Left lung (tissue), 14 donors: ENCODE results near the gene USP17L28. TPM values are rescaled to one million over a fixed set of nuclear protein-coding genes. Genes with fewer than 3 reads are reported as not detected.
"Not testable (repeated sequence)": the region's sequence is repeated elsewhere in the genome, so short reads cannot be mapped to it uniquely, and the experiment has no call there.

ENCODE experiments used
- ATAC-seq: fragments of 200-7000 bp; cut with Tn5 transposase; one replicate; pipeline ENCODE4 v1.9.1; 2020; ENCODE audit warnings: moderate library complexity
- DNase-seq, 4 donors: peaks; one replicate each; pipeline ENCODE4 v3.0.0-alpha.2; 2013 to 2020
- H3K27ac ChIP-seq, 2 donors: fragments of 200-600 bp; sonication (generic) in 1 of 2; one replicate each; pipeline versions ENCODE4 v1.5.0 to v1.8.0; 2020 to 2021
- H3K27me3 ChIP-seq, 2 donors: fragments of 200-600 bp; sonication (generic) in 1 of 2; one replicate each; pipeline versions ENCODE4 v1.5.0 to v1.8.0; 2020 to 2021
- H3K36me3 ChIP-seq, 2 donors: fragments of 200-600 bp; sonication (generic) in 1 of 2; one replicate each; pipeline versions ENCODE4 v1.5.0 to v1.8.0; 2020 to 2021
- H3K4me1 ChIP-seq, 2 donors: fragments of 200-600 bp; one replicate each; pipeline ENCODE4 v1.8.0; 2021
- H3K4me3 ChIP-seq, 2 donors: fragments of 200-600 bp; sonication (generic) in 1 of 2; one replicate each; pipeline versions ENCODE4 v1.5.0 to v1.8.0; 2020 to 2021; ENCODE audit warnings: mild to moderate bottlenecking in 1 of 2
- H3K9me3 ChIP-seq, 2 donors: fragments of 200-600 bp; sonication (generic) in 1 of 2; one replicate each; pipeline versions ENCODE4 v1.5.0 to v1.8.0; 2020 to 2021
- intact Hi-C, 2 donors: fragments of 100-400 bp; cut with DNase I; formaldehyde crosslinking; loops; one replicate each; pipeline versions ENCODE4 v1.11.2 to v1.14.2; 2022
- long read RNA-seq, 12 donors: library from polyadenylated mRNA in 2 of 12; unstranded in 2 of 12; transcript quantifications; one replicate each; pipeline ENCODE4 v2.0.0 and lab custom pipeline, GENCODE V29; 2019 to 2026
- polyA plus RNA-seq, 6 donors: library from polyadenylated mRNA; unstranded; fragments of 120-200 nt; gene quantifications; one replicate each; pipeline ENCODE4 v1.2.1, GENCODE V29; 2013; ENCODE audit not compliant: insufficient read length in 6 of 6
- total RNA-seq, 2 donors: library from RNA; stranded (reverse); fragmentation: NEBNext Ultra II Directional; extraction: Animal tissue kit (Norgen Biotek cat#: 25700); gene quantifications; one replicate each; pipeline ENCODE4 v1.2.1, GENCODE V29; 2021
- donor health status: DM: no; HTN: yes; CAD: no.
- donor health status: DM: no; HTN: no; CAD: no.

Gene USP17L28
- total RNA-seq (not detected), polyA plus RNA-seq (not detected)
- long read RNA-seq, donor 1, result 0 reads
- long read RNA-seq, donor 2, result 0 reads
- long read RNA-seq, donor 3, result 0 reads
- long read RNA-seq, donor 4, result 0 reads
- long read RNA-seq, donor 5, result 0 reads
- long read RNA-seq, donor 6, result 0 reads
- long read RNA-seq, donor 7, result 0 reads
- long read RNA-seq, donor 8, result 0 reads
- long read RNA-seq, donor 9, result 0 reads
- long read RNA-seq, donor 10, result 0 reads
- long read RNA-seq, donor 11, result 0 reads
- long read RNA-seq, donor 12, result 0 reads

GRCh38 chr4:9348593-9348992, at the start of gene USP17L28:
Gene USP17L28, plus strand, starts transcription at chr4:9348893. Its CDS starts 0 bp downstream, at chr4:9348893.
- H3K36me3 ChIP-seq, H3K9me3 ChIP-seq, DNase-seq, intact Hi-C loops, H3K4me3 ChIP-seq, H3K27me3 ChIP-seq, ATAC-seq, H3K4me1 ChIP-seq, H3K27ac ChIP-seq: not testable (repeated sequence)

GRCh38 chr4:9324191-9324590, 24.5 kb upstream of the USP17L28 start:
- H3K27me3 ChIP-seq, H3K27ac ChIP-seq, intact Hi-C loops, DNase-seq, H3K36me3 ChIP-seq, H3K4me1 ChIP-seq, H3K4me3 ChIP-seq, H3K9me3 ChIP-seq, ATAC-seq: not testable (repeated sequence)

DNA sequence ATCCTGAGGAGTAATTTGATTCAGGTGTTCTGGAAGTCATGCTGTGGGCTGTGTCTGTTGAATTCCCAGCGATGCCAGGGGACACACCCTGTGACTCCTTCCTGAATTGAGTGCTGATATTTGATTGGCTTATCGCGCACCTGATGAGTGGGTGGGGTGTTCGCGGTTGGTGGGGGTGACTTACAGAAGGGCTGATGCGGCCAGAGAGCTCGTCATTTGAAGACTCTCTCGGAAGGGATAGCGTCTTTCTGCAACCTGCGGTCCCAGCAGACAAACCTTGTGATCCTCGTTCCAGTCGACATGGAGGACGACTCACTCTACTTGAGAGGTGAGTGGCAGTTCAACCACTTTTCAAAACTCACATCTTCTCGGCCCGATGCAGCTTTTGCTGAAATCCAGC, 23.8 kb upstream of the USP17L28 start, which contains the start of gene USP17L24:
USP17L24 (plus strand) TSS at position 301 of the 400 bp plus-strand sequence; CDS start at position 301, 0 bp downstream.
- not testable (repeated sequence) for H3K4me1 ChIP-seq

GRCh38 chr4:9329611-9330010, 19.1 kb upstream of the USP17L28 start, which contains the start of gene USP17L25:
Gene USP17L25, plus strand, starts transcription at chr4:9329911. Its CDS starts 0 bp downstream, at chr4:9329911.
- H3K4me3 ChIP-seq, intact Hi-C loops, ATAC-seq, H3K36me3 ChIP-seq, H3K9me3 ChIP-seq, H3K27me3 ChIP-seq, DNase-seq, H3K27ac ChIP-seq, H3K4me1 ChIP-seq: not testable (repeated sequence)

More for the DNA sequence above, 23.8 kb upstream of the USP17L28 start, which contains the start of gene USP17L24:
- H3K9me3 ChIP-seq, ATAC-seq, DNase-seq, intact Hi-C loops, H3K4me3 ChIP-seq, H3K36me3 ChIP-seq, H3K27me3 ChIP-seq, H3K27ac ChIP-seq: not testable (repeated sequence)

GRCh38 chr4:9334358-9334757, 14.3 kb upstream of the USP17L28 start, which contains the start of gene USP17L26:
Gene USP17L26, plus strand, starts transcription at chr4:9334658. Its CDS starts 0 bp downstream, at chr4:9334658.
- H3K4me3 ChIP-seq, H3K27ac ChIP-seq, H3K4me1 ChIP-seq, H3K36me3 ChIP-seq, H3K27me3 ChIP-seq, ATAC-seq, intact Hi-C loops, DNase-seq, H3K9me3 ChIP-seq: not testable (repeated sequence)

DNA sequence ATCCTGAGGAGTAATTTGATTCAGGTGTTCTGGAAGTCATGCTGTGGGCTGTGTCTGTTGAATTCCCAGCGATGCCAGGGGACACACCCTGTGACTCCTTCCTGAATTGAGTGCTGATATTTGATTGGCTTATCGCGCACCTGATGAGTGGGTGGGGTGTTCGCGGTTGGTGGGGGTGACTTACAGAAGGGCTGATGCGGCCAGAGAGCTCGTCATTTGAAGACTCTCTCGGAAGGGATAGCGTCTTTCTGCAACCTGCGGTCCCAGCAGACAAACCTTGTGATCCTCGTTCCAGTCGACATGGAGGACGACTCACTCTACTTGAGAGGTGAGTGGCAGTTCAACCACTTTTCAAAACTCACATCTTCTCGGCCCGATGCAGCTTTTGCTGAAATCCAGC, 9.6 kb upstream of the USP17L28 start, which contains the start of gene USP17L5:
USP17L5 (plus strand) TSS at position 301 of the 400 bp plus-strand sequence; CDS start at position 301, 0 bp downstream.
- H3K27ac ChIP-seq, H3K36me3 ChIP-seq, H3K9me3 ChIP-seq, H3K27me3 ChIP-seq, ATAC-seq, intact Hi-C loops, DNase-seq, H3K4me3 ChIP-seq, H3K4me1 ChIP-seq: not testable (repeated sequence)

DNA sequence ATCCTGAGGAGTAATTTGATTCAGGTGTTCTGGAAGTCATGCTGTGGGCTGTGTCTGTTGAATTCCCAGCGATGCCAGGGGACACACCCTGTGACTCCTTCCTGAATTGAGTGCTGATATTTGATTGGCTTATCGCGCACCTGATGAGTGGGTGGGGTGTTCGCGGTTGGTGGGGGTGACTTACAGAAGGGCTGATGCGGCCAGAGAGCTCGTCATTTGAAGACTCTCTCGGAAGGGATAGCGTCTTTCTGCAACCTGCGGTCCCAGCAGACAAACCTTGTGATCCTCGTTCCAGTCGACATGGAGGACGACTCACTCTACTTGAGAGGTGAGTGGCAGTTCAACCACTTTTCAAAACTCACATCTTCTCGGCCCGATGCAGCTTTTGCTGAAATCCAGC, 4.8 kb upstream of the USP17L28 start, which contains the start of gene USP17L27:
USP17L27 (plus strand) TSS at position 301 of the 400 bp plus-strand sequence; CDS start at position 301, 0 bp downstream.
- intact Hi-C loops, H3K27me3 ChIP-seq, ATAC-seq, H3K36me3 ChIP-seq, H3K4me3 ChIP-seq, H3K9me3 ChIP-seq, H3K4me1 ChIP-seq, DNase-seq, H3K27ac ChIP-seq: not testable (repeated sequence)

- DNase-seq, result peak in 1 of 4 donors; percentile 90
- H3K27me3 ChIP-seq, H3K27ac ChIP-seq, H3K4me3 ChIP-seq, H3K9me3 ChIP-seq, ATAC-seq, intact Hi-C loops, H3K4me1 ChIP-seq, H3K36me3 ChIP-seq: not testable (repeated sequence)
Observed at GRCh38 chr4:9350866-9351265, 2.2 kb downstream of the USP17L28 start.

DNA sequence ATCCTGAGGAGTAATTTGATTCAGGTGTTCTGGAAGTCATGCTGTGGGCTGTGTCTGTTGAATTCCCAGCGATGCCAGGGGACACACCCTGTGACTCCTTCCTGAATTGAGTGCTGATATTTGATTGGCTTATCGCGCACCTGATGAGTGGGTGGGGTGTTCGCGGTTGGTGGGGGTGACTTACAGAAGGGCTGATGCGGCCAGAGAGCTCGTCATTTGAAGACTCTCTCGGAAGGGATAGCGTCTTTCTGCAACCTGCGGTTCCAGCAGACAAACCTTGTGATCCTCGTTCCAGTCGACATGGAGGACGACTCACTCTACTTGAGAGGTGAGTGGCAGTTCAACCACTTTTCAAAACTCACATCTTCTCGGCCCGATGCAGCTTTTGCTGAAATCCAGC, 4.6 kb downstream of the USP17L28 start, which contains the start of gene USP17L29:
USP17L29 (plus strand) TSS at position 301 of the 400 bp plus-strand sequence; CDS start at position 301, 0 bp downstream.
- ATAC-seq, H3K4me3 ChIP-seq, H3K27ac ChIP-seq, H3K27me3 ChIP-seq, intact Hi-C loops, H3K36me3 ChIP-seq, H3K4me1 ChIP-seq, DNase-seq, H3K9me3 ChIP-seq: not testable (repeated sequence)

GRCh38 chr4:9362829-9363228, 14.1 kb downstream of the USP17L28 start, which contains the start of gene USP17L30:
Gene USP17L30, plus strand, starts transcription at chr4:9363129. Its CDS starts 0 bp downstream, at chr4:9363129.
- H3K9me3 ChIP-seq, ATAC-seq, intact Hi-C loops, H3K27ac ChIP-seq, H3K27me3 ChIP-seq, H3K4me1 ChIP-seq, DNase-seq, H3K36me3 ChIP-seq, H3K4me3 ChIP-seq: not testable (repeated sequence)

- H3K27ac ChIP-seq, H3K9me3 ChIP-seq, DNase-seq, intact Hi-C loops, H3K27me3 ChIP-seq, H3K4me1 ChIP-seq, H3K4me3 ChIP-seq, ATAC-seq, H3K36me3 ChIP-seq: not testable (repeated sequence)
Observed at GRCh38 chr4:9379881-9380280, 31.2 kb downstream of the USP17L28 start.
